ENCODE results near the gene AMIGO3. TPM values are rescaled to one million over a fixed set of nuclear protein-coding genes. Genes with fewer than 3 reads are reported as not detected.

Gene AMIGO3
- total RNA-seq, 1 experiment from 2014 or later = not detected

DNA sequence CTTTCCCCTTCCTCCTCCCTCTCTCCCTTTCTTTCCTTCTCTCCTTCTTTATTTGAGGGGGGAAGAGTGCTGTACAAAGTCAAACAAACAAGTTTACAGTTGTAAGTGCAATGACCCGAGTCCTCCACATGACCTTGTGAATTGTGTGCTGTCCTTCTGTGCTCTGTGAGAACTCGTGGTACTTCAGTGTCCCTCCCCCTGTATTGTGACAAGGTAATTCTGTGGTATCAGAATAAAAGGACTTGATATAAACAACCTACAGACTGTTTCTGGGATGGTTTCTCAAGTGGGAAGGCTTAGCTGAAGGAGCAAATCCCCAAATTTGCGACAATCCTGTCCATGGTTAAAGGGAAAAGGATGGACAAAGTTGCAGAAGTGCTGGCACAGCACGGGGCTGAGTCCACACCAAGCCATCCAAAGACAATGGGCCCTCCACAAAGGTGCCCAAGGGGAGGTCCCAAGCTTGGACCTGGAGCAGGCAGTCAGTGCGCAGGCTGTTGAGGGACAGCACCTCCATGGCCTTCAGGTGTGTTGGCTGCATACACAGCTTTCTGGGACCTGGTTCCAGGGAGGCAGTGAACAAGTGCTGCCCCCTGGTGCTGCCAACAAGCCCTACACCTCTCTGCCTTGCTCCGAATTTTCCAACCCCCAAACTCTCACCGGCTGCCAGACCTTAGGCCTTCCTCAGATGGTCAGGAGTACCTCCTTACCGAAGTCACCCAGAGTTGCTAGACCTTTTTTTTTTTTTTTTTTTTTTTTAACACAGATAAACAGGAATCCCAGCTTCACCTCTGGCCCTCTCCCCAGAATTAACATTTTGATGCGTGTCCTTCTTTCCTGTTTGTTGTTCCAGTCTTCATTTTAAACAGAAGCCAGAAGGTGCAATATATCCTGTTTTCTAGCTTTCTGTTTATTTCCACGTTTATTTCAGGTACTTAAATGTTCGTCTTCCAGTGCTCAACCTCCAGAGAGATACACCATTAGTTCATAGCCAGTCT, 47.9 kb downstream of the AMIGO3 start:
- TF ChIP-seq, protein P1, sequence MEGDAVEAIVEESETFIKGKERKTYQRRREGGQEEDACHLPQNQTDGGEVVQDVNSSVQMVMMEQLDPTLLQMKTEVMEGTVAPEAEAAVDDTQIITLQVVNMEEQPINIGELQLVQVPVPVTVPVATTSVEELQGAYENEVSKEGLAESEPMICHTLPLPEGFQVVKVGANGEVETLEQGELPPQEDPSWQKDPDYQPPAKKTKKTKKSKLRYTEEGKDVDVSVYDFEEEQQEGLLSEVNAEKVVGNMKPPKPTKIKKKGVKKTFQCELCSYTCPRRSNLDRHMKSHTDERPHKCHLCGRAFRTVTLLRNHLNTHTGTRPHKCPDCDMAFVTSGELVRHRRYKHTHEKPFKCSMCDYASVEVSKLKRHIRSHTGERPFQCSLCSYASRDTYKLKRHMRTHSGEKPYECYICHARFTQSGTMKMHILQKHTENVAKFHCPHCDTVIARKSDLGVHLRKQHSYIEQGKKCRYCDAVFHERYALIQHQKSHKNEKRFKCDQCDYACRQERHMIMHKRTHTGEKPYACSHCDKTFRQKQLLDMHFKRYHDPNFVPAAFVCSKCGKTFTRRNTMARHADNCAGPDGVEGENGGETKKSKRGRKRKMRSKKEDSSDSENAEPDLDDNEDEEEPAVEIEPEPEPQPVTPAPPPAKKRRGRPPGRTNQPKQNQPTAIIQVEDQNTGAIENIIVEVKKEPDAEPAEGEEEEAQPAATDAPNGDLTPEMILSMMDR (IDR thresholded peaks at IDR 0.05; ENCODE audit: insufficient read depth in 1 of 2, low read depth in 1 of 2, low read length in 1 of 2, severe bottlenecking in 1 of 2, unreplicated experiment in 1 of 2) = peak; percentile 74 to 89
- DNase-seq = peak; percentile 77 to 85
- Mint-ChIP-seq H3K36me3 (ENCODE audit: insufficient read depth, unreplicated experiment) (peaks cover 37% of the 10 kb centered on the region), H3K4me3 (ENCODE audit: unreplicated experiment) (no peak overlapping the region), H3K9me3 (ENCODE audit: unreplicated experiment) (no peaks in the 10 kb centered on the region), H3K4me1 (ENCODE audit: low read depth, unreplicated experiment) (peaks cover 23% of the 10 kb centered on the region), H3K27me3 (ENCODE audit: insufficient read depth, unreplicated experiment) (no peaks in the 10 kb centered on the region), H3K27ac (ENCODE audit: unreplicated experiment) (no peak overlapping the region)
- H3K9me3 ChIP-seq = no peaks in the 10 kb centered on the region
- CTCF ChIA-PET = interaction anchor here (0.6 to 1.7 kb wide), 11 partner anchors 15 to 365 kb away, joined by 3 to 73 read pairs (median 7); partner anchors contain the start of genes BSN, INKA1 and USP4
- POLR2A ChIA-PET = interaction anchor here (0.5 to 1.2 kb wide), 2 partner anchors 132 to 331 kb away, joined by 3 to 10 read pairs; no protein-coding TSS in a partner anchor
- intact Hi-C loops (cut with micrococcal nuclease; ENCODE audit: unreplicated experiment) = loop anchor here (1.0 to 5.0 kb wide), 3 partner anchors 84 to 217 kb away; no protein-coding TSS in a partner anchor
- BruUV-seq (replicated peaks) = no TSS peak
- H3K4me1 ChIP-seq = peaks cover 23% of the 10 kb centered on the region
- H3K4me3 ChIP-seq (ENCODE audit: low read depth, low read length) = no peak overlapping the region
- no peaks in the 10 kb centered on the region for H3K27me3 ChIP-seq (replicated peaks; ENCODE audit: control insufficient read depth, insufficient read depth, low read length)
- H3K36me3 ChIP-seq (ENCODE audit: control insufficient read depth, insufficient read depth, low read length) = peaks cover 3% of the 10 kb centered on the region

DNA sequence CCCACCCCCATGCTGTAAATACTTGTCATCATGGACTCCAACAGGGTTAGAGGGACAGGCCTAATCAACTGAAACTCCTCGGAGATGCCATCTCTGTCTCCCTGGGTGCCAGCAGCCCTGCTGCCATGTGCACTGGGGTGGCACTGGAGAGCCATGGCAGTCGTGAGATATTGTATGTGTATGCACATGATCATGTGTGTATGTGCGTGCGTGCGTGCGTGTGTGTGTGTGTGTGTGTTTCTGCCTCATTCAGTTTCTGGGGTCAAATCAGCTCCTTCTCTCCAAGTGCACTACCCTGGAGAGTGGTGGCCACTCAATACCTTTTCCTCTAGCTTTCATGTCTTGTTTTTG, 48.6 kb downstream of the AMIGO3 start:
- ChIA-PET CTCF (interaction anchor here (0.6 to 1.7 kb wide), 5 partner anchors 14 to 216 kb away, joined by 3 to 73 read pairs (median 14); partner anchors contain the start of gene INKA1), POLR2A (interaction anchor here (0.5 to 1.2 kb wide), 2 partner anchors 131 to 331 kb away, joined by 3 to 10 read pairs; no protein-coding TSS in a partner anchor)
- H3K4me1 Mint-ChIP-seq (ENCODE audit: low read depth, unreplicated experiment) = peaks cover 28% of the 10 kb centered on the region
- no peaks in the 10 kb centered on the region for H3K27me3 ChIP-seq (replicated peaks; ENCODE audit: control insufficient read depth, insufficient read depth, low read length)
- H3K27me3 Mint-ChIP-seq (ENCODE audit: insufficient read depth, unreplicated experiment) = no peaks in the 10 kb centered on the region
- H3K4me3 Mint-ChIP-seq (ENCODE audit: unreplicated experiment) = no peak overlapping the region
- TF ChIP-seq, protein P1 (IDR thresholded peaks at IDR 0.05; ENCODE audit: insufficient read depth in 1 of 2, low read depth in 1 of 2, low read length in 1 of 2, severe bottlenecking in 1 of 2, unreplicated experiment in 1 of 2) = no peak
- peaks cover 30% of the 10 kb centered on the region for H3K4me1 ChIP-seq
- H3K4me3 ChIP-seq (ENCODE audit: low read depth, low read length) = no peak overlapping the region
- H3K9me3 ChIP-seq = no peaks in the 10 kb centered on the region
- no TSS peak for BruUV-seq (replicated peaks)
- no peaks in the 10 kb centered on the region for H3K9me3 Mint-ChIP-seq (ENCODE audit: unreplicated experiment)
- H3K36me3 ChIP-seq (ENCODE audit: control insufficient read depth, insufficient read depth, low read length) = peaks cover 1% of the 10 kb centered on the region; the same call in 1 of the 2 replicates
- peaks cover 31% of the 10 kb centered on the region for H3K36me3 Mint-ChIP-seq (ENCODE audit: insufficient read depth, unreplicated experiment)
- DNase-seq = no peak
- H3K27ac Mint-ChIP-seq (ENCODE audit: unreplicated experiment) = no peak overlapping the region
- intact Hi-C loops (cut with micrococcal nuclease; ENCODE audit: unreplicated experiment) = loop anchor here (1.0 to 5.0 kb wide), 3 partner anchors 84 to 217 kb away; no protein-coding TSS in a partner anchor

DNA sequence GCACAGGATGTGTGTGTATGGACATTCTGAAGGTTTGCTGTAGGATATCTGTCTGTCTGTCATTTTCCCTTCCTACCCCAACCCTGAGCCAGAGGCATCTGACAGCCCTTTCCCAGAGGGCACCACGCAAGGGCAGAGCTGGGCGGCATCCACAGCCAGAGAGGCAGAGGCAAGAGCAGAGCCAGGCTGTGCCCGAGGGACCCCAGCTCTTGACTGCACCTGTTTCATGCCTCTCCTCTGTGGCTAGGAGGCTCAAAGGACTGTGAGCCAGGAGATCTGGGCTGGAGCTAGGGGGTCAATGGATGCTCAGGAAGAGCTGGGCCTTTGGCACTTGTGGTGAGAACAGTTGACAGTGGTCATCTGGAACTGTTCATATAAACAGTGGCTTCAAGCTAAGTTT, 50.1 kb downstream of the AMIGO3 start:
- POLR2A ChIA-PET = interaction anchor here (0.8 kb wide), 1 partner anchor 129 kb away, joined by 3 read pairs; no protein-coding TSS in a partner anchor
- H3K27me3 Mint-ChIP-seq (ENCODE audit: insufficient read depth, unreplicated experiment) = no peaks in the 10 kb centered on the region
- no peaks in the 10 kb centered on the region for H3K36me3 ChIP-seq (ENCODE audit: control insufficient read depth, insufficient read depth, low read length)

More for the DNA sequence above, 50.1 kb downstream of the AMIGO3 start:
- Mint-ChIP-seq H3K27ac (ENCODE audit: unreplicated experiment) (no peak overlapping the region), H3K4me3 (ENCODE audit: unreplicated experiment) (no peak overlapping the region), H3K4me1 (ENCODE audit: low read depth, unreplicated experiment) (peaks cover 35% of the 10 kb centered on the region), H3K36me3 (ENCODE audit: insufficient read depth, unreplicated experiment) (peaks cover 23% of the 10 kb centered on the region), H3K9me3 (ENCODE audit: unreplicated experiment) (no peaks in the 10 kb centered on the region)
- DNase-seq = no peak
- H3K9me3 ChIP-seq = no peaks in the 10 kb centered on the region
- intact Hi-C loops (cut with micrococcal nuclease; ENCODE audit: unreplicated experiment) = no loop called here
- CTCF ChIA-PET = interaction anchor here (1.8 kb wide), 1 partner anchor 130 kb away, joined by 20 read pairs; no protein-coding TSS in a partner anchor
- H3K27me3 ChIP-seq (replicated peaks; ENCODE audit: control insufficient read depth, insufficient read depth, low read length) = no peaks in the 10 kb centered on the region
- TF ChIP-seq, protein P1 (IDR thresholded peaks at IDR 0.05; ENCODE audit: insufficient read depth in 1 of 2, low read depth in 1 of 2, low read length in 1 of 2, severe bottlenecking in 1 of 2, unreplicated experiment in 1 of 2) = no peak
- BruUV-seq (replicated peaks) = no TSS peak
- H3K4me3 ChIP-seq (ENCODE audit: low read depth, low read length) = no peak overlapping the region
- H3K4me1 ChIP-seq = peaks cover 28% of the 10 kb centered on the region

Data from Caco-2 (cell line).